GM12891 (cell line): ENCODE results near the gene MAP3K20.

Source experiments
- DNase-seq: peaks from one replicate; pipeline ENCODE4 v3.0.0; 2011; ENCODE audit warnings: low spot score; ENCODE audit not compliant: insufficient read length
- FAIRE-seq: peaks from 2 replicates; lab custom pipeline; 2011; peaks lifted over from hg19 to GRCh38; lab: Jason Lieb, UNC
- PAX5 ChIP-seq: IDR thresholded peaks from 2 replicates; pipeline ENCODE4 v1.6.1; 2011; ENCODE audit warnings: low read length, moderate library complexity, mild to moderate bottlenecking; ENCODE audit not compliant: insufficient read depth, severe bottlenecking
- POLR2A ChIP-seq: IDR thresholded peaks from 2 replicates; pipeline ENCODE4 v1.6.1; 2011; ENCODE audit warnings: low read depth, low read length, control low read depth
- POLR2AphosphoS5 ChIP-seq: IDR thresholded peaks from 2 replicates; pipeline ENCODE4 v1.6.1; 2011; ENCODE audit warnings: low read depth, low read length, control low read depth
- POU2F2 ChIP-seq: IDR thresholded peaks from 2 replicates; pipeline ENCODE4 v1.6.1; 2011; ENCODE audit warnings: low read depth, mild to moderate bottlenecking, control low read depth, low read length, moderate library complexity
- SPI1 ChIP-seq: IDR thresholded peaks from 2 replicates; pipeline ENCODE4 v1.6.1; 2011; ENCODE audit warnings: low read depth, low read length, control low read depth
- TAF1 ChIP-seq: IDR thresholded peaks from 2 replicates; pipeline ENCODE4 v1.6.1; 2011; ENCODE audit warnings: low read depth, low read length, control low read depth

The MAP3K20 gene

DNA sequence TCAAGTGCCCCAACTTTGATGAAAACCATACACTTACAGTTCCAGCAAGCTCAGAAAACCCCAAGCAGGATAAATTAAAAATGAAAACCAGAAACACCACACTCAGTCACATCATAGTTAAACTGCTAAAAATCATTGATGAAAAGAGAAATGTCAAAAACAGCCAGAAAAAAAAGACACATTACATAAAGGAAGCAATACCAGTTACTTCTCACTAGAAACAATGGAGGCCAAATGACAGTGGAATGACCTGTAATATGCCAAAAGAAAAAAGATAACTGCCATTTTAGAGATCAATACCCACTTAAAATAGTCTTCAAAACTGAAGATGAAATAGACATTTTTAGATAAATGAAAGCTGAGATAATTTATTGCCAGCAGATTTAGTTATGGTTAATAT is 66.0 kb downstream of the MAP3K20 start:
- DNase-seq, result no peak
- TF ChIP-seq POLR2AphosphoS5, result no peak
- FAIRE-seq, result no peak

DNA sequence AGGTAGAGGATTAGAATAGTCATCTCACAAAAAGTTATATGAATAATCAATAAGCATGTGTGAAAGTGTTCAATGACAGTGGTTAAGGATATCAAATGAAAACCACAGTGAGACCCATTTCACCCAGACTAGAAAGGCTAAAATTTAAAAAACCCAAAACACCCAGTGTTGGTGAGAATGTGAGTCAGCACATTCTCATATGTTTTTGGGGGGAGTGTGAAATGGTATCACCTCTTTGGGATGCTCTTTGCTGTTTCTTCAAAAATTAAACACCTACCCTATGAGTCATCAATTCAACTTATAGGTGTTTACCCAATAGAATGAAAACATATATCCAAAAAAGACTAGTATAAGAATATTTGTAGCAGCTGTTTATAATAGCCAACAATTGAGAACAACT is 69.8 kb downstream of the MAP3K20 start:
- no peak for DNase-seq
- no peak for TF ChIP-seq SPI1
- no peak for TF ChIP-seq POU2F2
- TF ChIP-seq PAX5, result no peak
- TF ChIP-seq POLR2A, result no peak
- no peak for TF ChIP-seq POLR2AphosphoS5
- TF ChIP-seq TAF1, result no peak
- no peak for FAIRE-seq

DNA sequence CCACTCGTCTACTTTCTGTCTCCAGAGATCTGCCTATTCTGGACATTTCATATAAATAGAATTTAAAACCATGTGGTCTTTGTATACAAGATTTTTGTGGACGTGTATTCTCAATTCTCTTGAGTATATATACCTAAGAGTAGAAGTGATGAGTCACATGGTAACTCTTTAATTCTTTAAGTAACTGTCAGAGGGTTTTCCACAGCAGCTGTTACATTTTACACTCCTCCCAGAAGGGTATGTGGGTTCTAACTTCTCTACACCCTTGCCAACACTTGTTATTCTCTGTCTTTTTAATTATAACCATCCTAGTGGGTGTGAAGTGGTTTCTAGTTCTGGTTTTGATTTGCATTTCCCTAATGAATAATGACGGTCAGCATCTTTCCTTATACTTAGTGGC is 70.9 kb downstream of the MAP3K20 start:
- FAIRE-seq (no peak), DNase-seq (no peak)
- TF ChIP-seq POU2F2, result no peak
- no peak for TF ChIP-seq PAX5
- no peak for TF ChIP-seq POLR2AphosphoS5
- TF ChIP-seq TAF1, result no peak
- TF ChIP-seq SPI1, result no peak
- no peak for TF ChIP-seq POLR2A

DNA sequence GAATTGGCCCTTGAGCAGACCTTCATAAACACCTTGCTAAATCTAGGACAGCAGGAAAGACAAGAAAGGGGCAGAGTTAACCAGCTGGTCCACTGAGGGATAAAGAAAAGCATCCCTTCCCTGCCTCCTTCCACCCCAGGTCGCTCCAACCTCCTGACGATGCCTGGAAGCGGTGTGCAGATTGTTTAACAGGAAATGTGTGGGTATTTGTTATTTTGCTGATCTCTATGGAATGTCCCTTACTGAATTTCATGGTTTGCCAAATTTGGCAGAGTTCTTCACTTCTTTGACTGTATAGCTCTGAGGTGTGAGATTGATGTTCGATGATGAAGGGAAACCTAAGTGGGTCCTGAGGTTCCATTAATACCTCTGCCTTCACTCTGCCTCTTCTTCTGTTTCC is 72.9 kb downstream of the MAP3K20 start:
- DNase-seq (no peak), FAIRE-seq (no peak)
- no peak for TF ChIP-seq POLR2A
- TF ChIP-seq POLR2AphosphoS5, result no peak
- TF ChIP-seq SPI1, result no peak
- TF ChIP-seq PAX5, result no peak
- TF ChIP-seq TAF1, result no peak
- no peak for TF ChIP-seq POU2F2

- DNase-seq, result no peak
- no peak for TF ChIP-seq TAF1
- no peak for TF ChIP-seq SPI1
- no peak for TF ChIP-seq POLR2AphosphoS5
- TF ChIP-seq PAX5, result no peak
- no peak for TF ChIP-seq POU2F2
- no peak for TF ChIP-seq POLR2A
- FAIRE-seq, result no peak
Observed at GRCh38 chr2:173149491-173149890, 73.8 kb downstream of the MAP3K20 start.

DNA sequence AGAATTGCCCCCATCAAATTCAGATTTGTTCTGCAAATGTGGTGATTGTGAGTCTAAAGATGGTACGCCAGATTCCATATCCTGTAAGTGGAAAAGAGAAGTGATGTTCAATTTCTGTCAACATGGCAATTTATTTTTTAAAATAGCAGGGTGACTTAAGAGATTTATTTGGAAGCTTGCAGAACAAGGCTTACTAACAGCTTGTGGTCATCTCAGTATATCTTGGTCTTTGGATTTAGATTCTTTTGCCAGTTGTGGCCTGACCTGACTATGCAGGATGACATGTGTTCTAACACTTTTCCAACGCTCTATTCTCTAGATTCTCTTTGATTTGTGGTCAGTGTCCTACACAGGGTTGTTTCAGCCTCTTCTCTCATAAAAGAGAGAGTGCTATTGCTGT is 74.4 kb downstream of the MAP3K20 start:
- TF ChIP-seq POLR2A (no peak), POLR2AphosphoS5 (no peak), PAX5 (no peak), POU2F2 (no peak), SPI1 (no peak), TAF1 (no peak)
- no peak for FAIRE-seq

GRCh38 chr2:173150963-173151362 is 75.3 kb downstream of the MAP3K20 start:
- FAIRE-seq (no peak), DNase-seq (no peak)
- no peak for TF ChIP-seq PAX5
- no peak for TF ChIP-seq TAF1
- no peak for TF ChIP-seq SPI1
- TF ChIP-seq POLR2A, result no peak
- no peak for TF ChIP-seq POU2F2
- no peak for TF ChIP-seq POLR2AphosphoS5

More for the DNA sequence above, 74.4 kb downstream of the MAP3K20 start:
- no peak for DNase-seq

GRCh38 chr2:173151671-173152401 is 76.2 kb downstream of the MAP3K20 start:
- DNase-seq, result no peak
- TF ChIP-seq POU2F2, result no peak
- no peak for TF ChIP-seq POLR2A
- no peak for TF ChIP-seq PAX5
- TF ChIP-seq TAF1, result no peak
- TF ChIP-seq SPI1, result no peak
- TF ChIP-seq POLR2AphosphoS5, result no peak
- peak; percentile 57 for FAIRE-seq

DNA sequence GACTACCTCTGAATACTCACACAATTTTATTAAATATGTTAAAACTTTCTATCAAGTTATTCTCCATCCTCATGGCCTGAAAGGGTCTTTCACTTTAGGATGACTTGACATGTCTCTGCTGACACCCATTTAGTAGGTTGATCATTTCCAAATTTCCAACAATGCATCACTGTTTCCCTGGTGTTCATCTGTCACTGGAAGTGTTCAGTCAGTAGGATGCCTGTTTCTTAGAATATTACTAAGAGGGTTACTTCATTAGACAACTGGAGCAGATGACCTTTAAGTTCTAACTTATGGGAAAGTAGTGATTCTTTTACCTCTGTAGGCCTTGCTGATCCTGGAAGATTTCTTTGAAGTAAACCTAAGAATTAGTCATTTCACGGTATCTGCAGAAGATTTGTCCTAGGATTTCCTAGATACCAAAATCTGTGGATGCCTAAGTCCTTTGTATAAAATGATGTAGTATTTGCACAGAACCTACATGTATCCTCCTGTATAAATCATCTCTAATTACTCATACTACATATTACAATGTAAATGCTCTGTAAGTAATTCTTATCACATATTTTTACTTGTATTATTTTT is 77.7 kb downstream of the MAP3K20 start:
- FAIRE-seq (no peak), DNase-seq (no peak)
- TF ChIP-seq POLR2A (no peak), SPI1 (no peak), PAX5 (no peak), POU2F2 (no peak), POLR2AphosphoS5 (no peak)
